Testis (tissue), 2 donors: Measurements from ENCODE around the gene PPP1R12A.
"Not testable (repeated sequence)": the region's sequence is repeated elsewhere in the genome, so short reads cannot be mapped to it uniquely, and the experiment has no call there.

Source experiments
- CTCF ChIP-seq, 3 experiments: fragments of 450-650 bp in 2 of 3; fragments of 200-600 bp in 1 of 3; sonication (generic) in 1 of 3; IDR thresholded peaks; one replicate each; pipeline ENCODE4 v1.5.1; 2016 to 2019; ENCODE audit warnings: antibody characterized with exemption in 3 of 3, mild to moderate bottlenecking in 2 of 3, moderate library complexity in 1 of 3
- POLR2A ChIP-seq: fragments of 450-650 bp; IDR thresholded peaks from one replicate; pipeline ENCODE4 v1.6.1; 2017; ENCODE audit warnings: antibody characterized with exemption, mild to moderate bottlenecking, moderate library complexity

GRCh38 chr12:79878506-79878905 lies 56.4 kb downstream of the PPP1R12A start:
- not testable (repeated sequence) for TF ChIP-seq CTCF (IDR thresholded peaks at IDR 0.05); POLR2A
